CD4-positive, alpha-beta T cell treated with Interleukin-6 at 100 ng/mL for 8 hours (primary cell): ENCODE results near the gene BBLN.
"Not testable (repeated sequence)": the region's sequence is repeated elsewhere in the genome, so short reads cannot be mapped to it uniquely, and the experiment has no call there.

Experiments used
- DNase-seq: peaks from one replicate; pipeline ENCODE4 v3.0.0-alpha.2; 2020; ENCODE audit warnings: mixed read lengths, low spot score

BBLN gene

DNA sequence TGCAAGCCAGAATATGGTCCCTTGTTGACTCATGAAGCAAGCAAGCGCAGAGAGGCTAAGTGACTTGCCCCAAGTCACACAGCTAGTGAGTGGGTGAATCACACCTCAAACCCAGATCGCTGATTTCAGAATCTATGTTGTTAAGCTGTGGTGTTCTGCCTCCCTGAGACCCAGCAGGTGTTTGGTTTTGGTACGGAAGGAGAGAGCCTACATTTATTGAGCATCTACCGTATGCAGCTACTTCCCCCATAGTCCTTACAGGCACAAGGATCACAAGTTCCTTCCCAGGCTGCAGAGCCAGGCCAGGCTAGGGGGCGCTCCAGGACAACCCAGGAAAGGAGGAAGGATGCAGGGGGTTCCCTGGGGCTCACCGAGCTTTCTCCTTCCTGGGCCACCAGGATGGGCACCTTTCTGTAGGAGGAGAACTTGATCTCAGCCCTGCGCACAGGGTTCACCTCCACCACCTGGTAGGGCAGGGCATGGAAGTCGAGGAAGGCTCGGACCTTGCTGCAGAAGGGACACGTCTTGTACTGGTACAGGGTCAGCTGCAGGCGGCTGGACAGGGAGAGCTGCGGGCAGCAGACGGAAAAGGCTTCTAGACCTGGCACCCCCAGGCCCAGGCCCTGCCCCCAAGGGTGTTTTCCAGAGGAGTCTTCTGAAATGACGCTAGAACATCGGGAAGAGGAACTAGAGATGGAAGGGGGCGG lies 35.0 kb upstream of the BBLN start:
- DNase-seq = peak; percentile 25

DNA sequence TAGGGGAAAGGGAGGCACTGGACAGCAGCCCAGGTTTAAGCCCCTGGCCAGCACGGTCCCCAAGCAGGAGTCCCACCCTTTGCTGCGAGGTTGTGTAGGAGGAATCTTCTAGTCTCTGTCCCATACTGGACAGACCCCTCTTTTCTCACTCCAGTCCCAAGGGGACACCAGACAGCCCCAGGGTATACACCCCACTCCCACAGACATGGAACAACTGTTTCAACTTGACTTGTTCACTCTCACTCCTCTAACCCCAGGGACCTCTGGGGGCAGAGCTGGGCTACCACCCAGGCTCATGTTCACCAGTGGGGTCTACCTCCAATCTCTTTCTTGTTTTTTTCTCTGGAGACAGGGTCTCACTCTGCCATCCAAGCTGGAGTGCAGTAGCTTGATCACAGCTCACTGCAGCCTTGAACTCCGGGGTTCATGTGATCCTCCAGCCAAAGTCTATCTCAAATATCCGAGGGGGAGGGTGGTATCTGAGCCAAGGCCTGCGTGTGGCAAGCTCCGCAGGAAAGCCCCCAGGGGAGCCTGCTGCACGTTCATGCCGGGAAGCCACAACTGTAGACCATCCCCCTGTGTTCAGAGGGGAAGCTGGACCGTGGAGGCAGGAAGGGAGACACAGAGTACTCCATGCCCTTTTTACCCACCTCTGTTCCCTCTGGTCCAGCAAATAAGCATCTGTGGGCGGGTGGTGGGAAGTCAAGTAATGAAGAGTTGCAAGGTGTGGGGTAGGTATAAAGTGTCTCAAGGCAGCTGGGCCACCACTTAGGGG lies 34.3 kb upstream of the BBLN start:
- no peak for DNase-seq

DNA sequence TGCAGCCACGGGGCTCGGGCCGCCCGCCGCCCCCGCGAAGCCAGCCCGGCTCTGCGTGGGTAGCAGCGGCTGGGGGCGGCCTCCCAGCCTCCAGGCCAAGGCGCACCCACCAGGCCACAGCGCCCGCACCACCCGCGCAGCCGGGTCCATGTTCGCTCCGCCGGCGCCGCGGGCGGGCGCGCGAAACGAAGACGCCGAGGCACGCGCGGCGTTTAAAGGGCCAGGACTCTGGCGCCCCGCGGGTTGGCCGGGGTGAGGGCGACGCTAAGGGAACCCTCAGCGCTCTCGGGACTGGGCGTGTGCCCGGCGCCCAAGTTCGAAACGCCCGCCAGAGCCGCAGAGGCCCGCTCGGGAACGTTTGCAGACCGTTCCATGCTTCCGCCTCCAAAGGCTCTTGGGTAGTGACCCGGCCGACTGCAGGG lies 32.5 kb upstream of the BBLN start, which contains the start of gene PTGES2:
Gene PTGES2 (minus strand): TSS at position 162 of the 422 bp plus-strand sequence. CDS start 12 bp downstream, at position 150.
- peak; percentile 71 for DNase-seq

DNA sequence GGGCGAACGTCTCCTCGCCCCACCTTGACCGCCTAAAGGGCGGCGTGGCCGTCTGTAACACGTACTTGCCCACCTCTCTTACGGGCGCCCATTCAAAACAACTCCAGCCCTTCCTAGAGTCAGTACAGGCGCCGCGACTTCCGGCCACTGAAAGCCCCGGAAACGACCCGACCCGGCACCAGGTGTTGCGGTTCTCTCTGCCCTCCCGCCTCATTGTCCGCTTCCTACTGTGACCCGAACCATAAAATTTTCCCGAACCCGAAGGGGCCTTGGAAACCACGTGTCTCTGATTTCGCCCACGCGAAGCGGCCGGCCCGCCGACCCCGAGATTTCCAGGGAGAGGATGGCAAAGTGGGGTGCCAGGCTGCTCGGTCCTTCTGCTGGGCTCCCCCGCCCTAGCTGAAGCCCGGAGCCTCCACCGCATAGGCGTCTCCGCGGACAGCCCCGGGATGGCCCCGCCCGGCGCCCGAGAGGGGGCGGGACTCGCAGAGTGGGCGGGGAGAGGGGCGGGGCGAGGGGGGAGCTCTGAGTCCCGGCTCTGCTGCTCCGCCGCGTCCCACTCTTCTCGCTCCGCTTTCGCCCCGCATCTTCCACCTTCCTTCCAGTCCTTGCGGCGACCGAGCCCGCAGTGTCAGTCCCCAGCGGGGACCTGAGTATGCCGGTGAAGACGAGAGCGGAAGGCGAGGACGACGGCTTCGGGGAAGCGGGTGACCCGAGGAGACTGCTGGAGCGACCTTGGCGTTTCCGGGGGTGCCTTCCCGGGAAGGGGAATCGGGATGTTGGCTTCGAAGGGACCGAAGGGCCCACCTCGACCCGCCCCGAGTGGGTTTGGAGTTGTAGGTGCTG lies 31.9 kb upstream of the BBLN start:
- peak; percentile 86 for DNase-seq

DNA sequence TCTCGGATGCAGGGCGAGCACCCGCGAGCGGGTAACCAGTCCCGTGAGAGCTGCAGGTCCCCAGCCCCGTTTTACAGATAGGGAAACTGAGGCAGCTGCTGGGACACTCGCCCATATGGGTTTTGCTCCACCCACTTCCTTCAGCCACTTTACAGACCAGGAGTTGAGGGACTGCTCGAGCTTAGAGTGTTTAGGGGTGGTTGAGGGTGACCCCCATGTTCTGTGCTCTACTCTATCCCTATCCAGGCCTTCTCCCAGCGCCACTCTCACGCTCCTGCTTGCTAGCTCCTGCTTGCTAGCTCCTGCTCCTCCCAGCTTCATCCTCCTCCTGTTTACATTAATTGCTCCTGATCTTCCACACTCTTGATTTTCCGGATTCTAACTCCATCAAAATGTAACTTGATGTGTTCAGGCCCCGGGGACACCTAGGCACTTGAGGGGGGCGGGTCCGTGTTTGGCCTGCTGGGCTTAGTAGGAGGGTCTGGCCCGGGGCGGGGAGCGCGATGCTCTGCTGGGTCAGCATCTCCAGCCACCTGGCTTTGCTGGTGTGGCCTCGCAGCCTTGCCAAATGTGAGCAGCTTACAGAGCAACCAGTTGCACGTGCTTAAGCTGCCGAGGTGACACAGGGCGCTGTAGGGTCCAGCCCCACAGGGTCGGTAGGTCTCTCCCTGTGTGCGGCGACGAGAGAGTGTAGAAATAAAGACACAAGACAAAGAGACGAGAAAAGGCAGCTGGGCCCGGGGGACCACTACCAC lies 31.1 kb upstream of the BBLN start:
- DNase-seq = no peak

DNA sequence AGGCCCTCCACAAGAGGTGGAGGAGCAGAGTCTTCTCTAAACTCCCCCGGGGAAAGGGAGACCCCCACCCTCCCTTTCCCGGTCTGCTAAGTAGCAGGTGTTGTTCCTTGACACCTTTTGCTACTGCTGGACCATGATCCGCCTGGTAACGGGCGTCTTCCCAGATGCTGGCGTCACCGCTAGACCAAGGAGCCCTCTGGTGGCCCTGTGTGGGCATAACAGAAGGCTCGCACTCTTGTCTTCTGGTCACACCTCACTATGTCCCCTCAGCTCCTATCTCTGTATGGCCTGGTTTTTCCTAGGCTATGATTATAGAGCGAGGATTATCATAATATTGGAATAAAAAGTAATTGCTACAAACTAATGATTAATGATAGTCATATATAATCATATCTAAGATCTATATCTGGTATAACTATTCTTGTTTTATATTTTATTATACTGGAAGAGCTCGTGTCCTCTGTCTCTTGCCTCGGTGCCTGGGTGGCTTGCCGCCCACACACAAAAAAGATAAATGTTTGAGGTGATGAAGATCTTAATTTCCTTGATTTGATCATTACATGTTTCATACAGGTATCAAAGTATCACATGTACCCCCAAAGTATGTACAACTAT lies 30.0 kb upstream of the BBLN start:
- not testable (repeated sequence) for DNase-seq

DNA sequence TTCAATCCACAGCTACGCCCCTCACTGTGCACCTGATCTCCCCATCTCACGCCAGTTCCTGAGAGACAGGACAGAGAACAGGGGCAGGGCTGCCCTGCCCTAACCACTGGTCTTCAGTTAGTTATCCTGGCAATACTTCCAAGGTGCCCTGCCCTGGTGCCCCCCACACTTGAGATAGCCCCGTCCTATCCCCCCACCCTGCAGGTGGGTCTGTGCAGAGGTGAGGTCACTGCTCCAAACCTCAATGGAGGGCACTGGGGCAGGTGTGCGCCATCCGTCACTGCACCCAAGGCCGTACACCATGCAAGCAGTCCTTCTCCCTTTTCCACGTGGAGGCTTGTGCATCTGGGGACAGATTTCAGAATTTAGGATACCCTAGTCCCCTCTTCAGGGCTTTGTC lies 29.4 kb upstream of the BBLN start:
- DNase-seq = not testable (repeated sequence)

DNA sequence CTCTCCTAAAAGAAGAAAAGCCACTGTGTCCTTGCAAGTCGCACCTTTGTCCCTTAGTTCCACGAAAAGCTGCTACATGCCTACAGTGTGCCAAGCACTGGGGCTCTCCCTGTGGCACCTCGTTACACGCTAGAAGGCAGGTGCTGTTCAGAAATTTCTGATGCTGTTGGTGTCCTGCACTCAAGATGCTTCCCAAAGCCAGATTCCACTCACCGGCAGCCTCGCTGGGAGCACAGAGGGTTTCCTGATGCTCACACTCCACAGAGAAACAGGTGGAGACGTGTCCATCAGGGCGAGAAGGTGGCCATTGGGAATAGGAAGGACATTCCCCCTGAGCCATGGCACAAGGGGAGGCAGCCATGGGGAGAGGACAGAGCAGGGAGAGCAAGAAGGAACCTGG lies 28.7 kb upstream of the BBLN start:
- DNase-seq = not testable (repeated sequence)

DNA sequence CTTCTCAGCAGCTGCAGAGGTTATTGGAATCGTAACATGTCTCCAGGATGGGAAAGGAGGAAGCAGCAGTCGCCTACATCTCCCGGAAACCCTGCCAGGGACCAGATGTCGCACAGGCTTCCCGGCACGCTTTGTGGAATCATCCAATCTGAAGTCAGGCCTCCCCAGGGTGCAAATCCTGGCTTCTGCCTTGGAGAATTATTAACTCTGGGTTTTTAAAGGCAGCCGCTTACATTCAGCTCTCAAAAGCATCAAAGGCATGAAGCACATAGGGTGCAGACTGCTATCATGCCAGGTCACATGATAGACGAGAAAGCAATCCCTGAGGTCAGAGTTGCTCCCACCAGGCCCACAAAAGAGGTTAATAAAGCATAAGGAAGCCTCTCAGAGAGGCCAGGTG lies 27.9 kb upstream of the BBLN start:
- not testable (repeated sequence) for DNase-seq

DNA sequence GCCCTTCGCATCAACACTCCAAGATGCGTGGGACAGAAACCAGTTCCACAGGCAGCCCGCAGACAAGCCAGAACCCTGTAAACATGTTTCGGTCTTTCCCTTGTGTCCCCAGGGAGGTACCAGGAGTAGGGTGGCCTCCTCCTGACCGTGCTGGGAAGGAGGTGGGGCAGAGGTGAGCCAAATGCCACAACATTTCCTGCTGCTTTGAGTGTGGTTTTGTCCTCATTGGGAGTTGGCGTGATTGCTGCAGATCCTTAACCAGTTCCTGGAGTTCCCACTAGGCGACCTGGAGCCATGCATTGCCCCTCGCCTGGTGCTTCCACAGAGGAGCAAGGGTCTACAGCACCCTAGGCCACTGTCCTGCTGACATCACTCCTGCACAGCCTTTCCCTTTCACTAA lies 24.5 kb upstream of the BBLN start:
- DNase-seq = not testable (repeated sequence)

DNA sequence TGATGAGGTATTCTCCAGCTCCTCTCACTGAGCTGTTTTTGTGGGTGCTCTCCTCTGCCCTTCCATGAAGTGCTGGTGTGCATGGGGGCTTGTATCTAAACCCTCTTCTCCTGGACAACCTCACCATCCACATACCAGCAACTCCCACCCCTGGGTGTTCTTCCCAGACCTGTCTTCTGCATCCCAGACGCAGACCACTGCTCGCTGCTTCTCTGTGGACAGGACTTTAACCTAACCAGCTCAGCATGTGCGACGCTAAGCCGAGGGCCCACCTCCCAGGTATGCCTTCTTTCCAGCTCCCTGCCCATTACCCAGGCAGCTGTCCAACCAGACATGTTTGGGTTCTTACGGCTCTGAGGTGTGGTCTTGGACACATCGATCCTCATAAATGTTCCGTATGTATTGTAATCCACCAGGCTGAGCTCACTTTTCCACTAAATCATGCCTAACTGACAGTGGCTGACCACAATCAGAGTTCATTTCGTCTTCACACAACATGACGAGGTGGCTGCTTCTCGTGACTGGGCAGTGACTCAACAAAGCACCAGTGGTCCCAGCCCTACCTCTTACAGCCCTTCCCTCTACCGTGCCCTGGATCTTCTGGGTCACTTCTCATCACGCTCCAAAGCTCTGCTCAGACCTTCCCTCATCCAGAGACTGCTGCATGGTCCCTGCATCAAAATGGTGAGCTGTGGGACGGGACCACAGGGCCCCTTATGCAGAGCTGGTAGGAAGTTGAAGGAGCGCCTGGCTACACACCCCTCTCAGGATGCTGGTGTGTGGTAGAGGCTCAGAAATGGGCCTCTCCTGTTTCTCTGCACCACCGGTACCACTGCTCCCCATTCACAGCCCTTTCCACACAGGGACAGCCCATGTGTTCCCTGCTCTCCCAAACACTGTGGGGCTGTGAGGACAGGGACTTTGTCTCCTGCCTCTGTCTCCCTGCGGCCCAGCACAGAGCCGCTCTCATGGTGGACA lies 23.0 kb upstream of the BBLN start:
- no peak for DNase-seq

DNA sequence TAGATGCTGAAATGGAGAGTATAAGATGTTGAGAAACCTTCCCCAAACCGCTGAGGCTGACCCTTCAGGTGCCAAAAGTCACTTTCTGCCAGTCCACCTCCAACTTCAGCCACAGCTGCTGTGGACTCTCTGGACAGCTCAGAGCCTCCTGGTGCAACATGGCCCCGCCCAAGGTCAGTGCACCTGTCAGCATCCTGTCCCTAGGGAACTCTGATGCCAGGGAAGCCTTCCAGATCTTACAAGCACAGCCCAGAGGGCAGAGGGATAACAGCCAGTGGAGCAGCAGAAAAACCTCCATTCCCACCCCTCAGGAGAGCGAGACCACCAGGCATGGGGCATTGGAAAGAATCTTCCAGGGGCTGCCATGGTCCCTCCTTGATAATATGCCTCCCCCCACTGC lies 22.1 kb upstream of the BBLN start:
- DNase-seq = no peak

DNA sequence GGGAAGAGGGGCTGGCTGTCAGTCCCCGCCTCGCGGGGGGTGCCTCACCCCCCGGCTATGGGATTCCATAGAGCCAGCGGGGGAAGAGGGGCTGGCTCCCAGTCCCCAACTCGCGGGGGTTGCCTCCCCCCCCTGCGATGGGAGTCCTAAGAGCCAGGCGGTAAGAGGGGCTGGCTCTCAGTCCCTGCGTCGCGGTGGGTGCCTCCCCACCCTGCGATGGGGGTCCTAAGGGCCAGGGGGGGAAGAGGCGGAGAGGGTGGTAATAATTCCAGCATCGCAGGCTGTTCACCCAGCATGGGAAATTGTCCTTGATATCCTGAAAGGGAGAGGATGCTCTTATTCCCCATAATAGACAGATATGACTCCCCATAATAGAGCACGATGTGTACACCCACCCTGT lies 20.4 kb upstream of the BBLN start:
- DNase-seq = no peak

DNA sequence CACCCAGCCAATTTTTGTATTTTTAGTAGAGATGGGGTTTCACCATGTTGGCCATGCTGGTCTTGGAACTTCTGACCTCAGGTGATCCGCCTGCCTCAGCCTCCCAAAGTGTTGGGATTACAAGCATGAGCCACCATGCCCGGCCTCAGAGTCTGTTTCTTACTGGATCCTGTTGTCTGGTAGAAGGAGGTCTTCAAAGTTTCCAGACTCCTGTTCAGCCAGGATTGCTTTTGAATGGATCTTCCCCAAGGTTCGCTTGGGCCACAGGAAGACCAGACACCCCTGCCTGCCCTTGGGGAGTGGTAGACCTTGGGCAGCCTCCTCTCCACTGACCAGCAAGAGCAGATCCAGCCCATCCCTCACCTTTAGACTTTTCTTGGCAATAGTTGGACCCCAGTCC lies 18.5 kb upstream of the BBLN start:
- DNase-seq = no peak

DNA sequence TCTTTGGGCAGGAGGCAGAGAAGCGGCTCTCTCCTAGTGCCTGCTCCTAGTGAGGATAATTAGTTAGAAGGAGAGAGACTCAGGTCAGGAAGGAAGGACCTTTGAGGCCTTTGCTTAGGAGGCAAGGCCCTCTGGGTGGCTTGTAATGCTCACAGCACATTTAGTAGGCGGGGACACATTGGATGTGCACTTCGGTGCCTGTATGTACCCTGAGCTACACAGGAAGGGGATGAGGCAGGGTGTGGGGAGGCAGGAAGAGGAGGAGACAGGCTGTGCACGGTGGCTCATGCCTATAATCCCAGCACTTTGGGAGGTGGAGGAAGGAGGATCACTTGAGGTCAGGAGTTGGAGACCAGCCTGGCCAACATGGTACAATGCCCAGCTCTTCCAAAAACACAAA lies 18.0 kb upstream of the BBLN start:
- peak; percentile 37 for DNase-seq

DNA sequence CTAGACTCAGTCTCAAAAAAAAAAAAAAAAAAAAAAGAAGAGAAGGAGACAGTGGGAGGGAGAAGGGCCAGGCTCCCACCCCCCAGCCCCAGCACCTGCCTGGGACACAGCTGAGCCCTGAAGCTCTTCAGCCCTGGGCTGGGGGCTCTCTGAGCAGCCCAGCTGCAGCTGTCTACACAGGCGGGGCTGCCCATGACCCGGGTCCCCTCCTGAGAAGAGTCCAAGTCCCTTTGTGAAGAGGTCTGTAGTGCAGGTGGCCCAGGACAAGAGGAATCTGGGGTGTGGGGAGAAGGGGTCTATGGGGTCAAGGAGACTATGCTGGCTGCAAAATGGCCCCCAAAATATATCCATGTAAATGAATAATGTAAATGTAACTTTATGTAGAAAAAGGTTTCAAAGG lies 17.5 kb upstream of the BBLN start:
- DNase-seq = no peak

DNA sequence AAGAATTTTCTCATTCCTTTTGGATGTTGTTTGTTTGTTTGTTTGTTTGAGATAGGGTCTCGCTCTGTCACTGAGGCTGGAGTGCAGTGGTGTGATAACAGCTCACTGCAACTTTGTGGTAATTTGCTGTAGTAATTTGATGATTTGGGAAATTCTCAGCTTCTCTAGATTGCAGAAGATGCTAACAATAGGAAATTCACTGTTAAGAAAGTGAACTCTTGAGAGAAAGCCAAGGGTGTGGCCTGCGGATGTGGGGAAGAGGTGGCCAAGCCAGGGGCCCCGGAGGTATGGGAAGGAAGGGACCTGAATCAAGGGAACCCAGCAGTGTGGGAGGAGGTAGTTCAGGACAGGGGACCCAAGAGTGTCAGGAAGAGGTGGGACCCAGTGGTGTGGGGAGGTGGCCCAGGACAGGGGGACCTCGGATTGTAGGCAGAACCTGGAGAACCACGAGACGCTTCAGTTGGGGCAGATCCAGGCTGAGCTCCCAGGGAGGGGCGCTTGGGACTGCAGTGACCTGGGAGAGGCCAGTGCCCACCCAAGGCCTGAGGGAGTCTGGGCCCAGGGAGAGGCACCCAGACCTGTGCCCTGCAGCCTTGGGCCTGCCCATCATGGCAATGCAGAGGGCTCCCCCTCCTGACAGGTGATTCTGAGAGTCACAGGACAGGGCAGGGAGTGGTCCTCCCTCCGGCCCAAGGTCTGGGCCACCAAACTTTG lies 16.4 kb upstream of the BBLN start:
- no peak for DNase-seq

DNA sequence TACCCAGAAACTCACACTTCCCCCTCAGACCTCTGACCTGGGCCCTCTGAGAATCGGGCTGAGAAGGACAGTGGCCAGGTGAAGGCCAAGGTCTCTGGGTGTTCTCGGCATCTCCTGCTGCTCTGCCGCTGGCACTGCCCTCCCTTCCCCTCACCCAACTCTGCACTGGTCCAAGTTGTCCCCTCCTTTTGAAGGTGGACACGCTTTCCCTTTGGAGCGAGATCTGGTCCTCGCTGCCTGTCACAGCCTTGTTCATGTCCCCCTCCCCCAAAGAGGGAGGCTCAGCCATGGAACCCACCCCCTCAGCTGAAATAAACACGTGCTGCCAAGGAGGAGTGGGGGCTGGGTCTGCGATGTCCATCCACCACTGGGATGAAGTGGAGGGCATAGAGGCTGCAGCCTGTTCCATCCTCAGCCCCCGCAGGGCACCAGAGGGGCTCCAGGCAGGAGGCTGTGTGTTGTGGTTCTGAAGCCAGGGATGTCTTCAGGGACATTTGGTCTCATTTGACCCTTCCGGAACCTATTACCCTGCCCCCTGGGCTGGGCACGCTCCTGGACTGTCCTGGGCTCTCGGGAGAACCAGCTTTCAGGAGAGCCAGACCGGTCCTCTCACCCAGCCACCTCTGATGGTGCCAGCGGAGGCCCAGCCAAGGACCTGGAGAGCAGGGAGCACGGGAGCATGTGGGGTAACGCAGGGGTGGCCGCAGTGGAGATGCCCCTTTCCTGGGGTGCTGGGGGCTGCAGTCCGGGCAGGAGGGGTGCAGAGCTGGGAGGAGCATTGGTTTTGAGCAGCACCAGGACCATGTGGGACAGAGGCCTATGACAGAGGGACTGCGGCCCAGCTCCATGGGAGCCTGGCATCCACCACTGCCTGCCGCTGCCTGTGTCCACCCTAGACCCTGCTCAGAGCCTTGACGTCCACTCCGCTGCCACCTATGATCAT lies 15.6 kb upstream of the BBLN start:
- no peak for DNase-seq
